Activated CD4-positive, alpha-beta T cell treated with anti-CD3 and anti-CD28 coated beads, Interleukin-2, amount 10 ng/mL, durations not matched to agents 24 days and 14 days (primary cell): ENCODE data around the gene ITPK1. TPM values are rescaled to one million over a fixed set of nuclear protein-coding genes. Genes with fewer than 3 reads are reported as not detected.

Experiments
- DNase-seq: peaks from one replicate; pipeline ENCODE4 v3.0.0; 2022
- H3K27ac Mint-ChIP-seq: one replicate; pipeline ENCODE4 v1.8.0; 2022; ENCODE audit warnings: mild to moderate bottlenecking, mixed read lengths
- H3K27me3 Mint-ChIP-seq: one replicate; pipeline ENCODE4 v1.8.0; 2022; ENCODE audit warnings: mixed read lengths
- H3K36me3 Mint-ChIP-seq: one replicate; pipeline ENCODE4 v1.8.0; 2022; ENCODE audit warnings: low read depth, mild to moderate bottlenecking, mixed read lengths
- H3K4me1 Mint-ChIP-seq: one replicate; pipeline ENCODE4 v1.8.0; 2021; ENCODE audit warnings: mixed read lengths
- H3K4me3 Mint-ChIP-seq: one replicate; pipeline ENCODE4 v1.8.0; 2022; ENCODE audit warnings: mild to moderate bottlenecking, moderate library complexity, mixed read lengths
- H3K9me3 Mint-ChIP-seq: one replicate; pipeline ENCODE4 v1.8.0; 2021; ENCODE audit warnings: mixed read lengths
- intact Hi-C: fragments of 100-400 bp; cut with micrococcal nuclease; formaldehyde crosslinking; loops from one replicate; pipeline ENCODE4 v1.15.1; 2023
- total RNA-seq: library from RNA; stranded (reverse); gene quantifications from 2 replicates; pipeline ENCODE4 v1.2.3, GENCODE V29; 2022

The ITPK1 gene
- total RNA-seq, 1 donor from 2014 or later: 71.0 TPM

GRCh38 chr14:93039649-93040315 lies 75.9 kb downstream of the ITPK1 start:
- no peaks in the 10 kb centered on the region for H3K27me3 Mint-ChIP-seq
- no peaks in the 10 kb centered on the region for H3K9me3 Mint-ChIP-seq
- H3K4me1 Mint-ChIP-seq: peaks cover 26% of the 10 kb centered on the region
- DNase-seq: no peak
- H3K4me3 Mint-ChIP-seq: no peak overlapping the region
- H3K27ac Mint-ChIP-seq: peak overlapping the region; percentile 11
- H3K36me3 Mint-ChIP-seq: no peaks in the 10 kb centered on the region
- intact Hi-C loops: no loop called here

- Mint-ChIP-seq H3K27ac (no peak overlapping the region), H3K36me3 (no peaks in the 10 kb centered on the region), H3K27me3 (no peaks in the 10 kb centered on the region), H3K4me1 (peaks cover 35% of the 10 kb centered on the region), H3K4me3 (no peak overlapping the region), H3K9me3 (no peaks in the 10 kb centered on the region)
- no peak for DNase-seq
- intact Hi-C loops: no loop called here
These were observed 78.4 kb downstream of the ITPK1 start for GRCh38 chr14:93037351-93037750.

- Mint-ChIP-seq H3K27ac (no peak overlapping the region), H3K4me3 (no peak overlapping the region), H3K9me3 (no peaks in the 10 kb centered on the region), H3K36me3 (no peaks in the 10 kb centered on the region), H3K27me3 (no peaks in the 10 kb centered on the region), H3K4me1 (peaks cover 35% of the 10 kb centered on the region)
- DNase-seq: no peak
- intact Hi-C loops: no loop called here
These were observed 78.9 kb downstream of the ITPK1 start for GRCh38 chr14:93036652-93037345.

DNA sequence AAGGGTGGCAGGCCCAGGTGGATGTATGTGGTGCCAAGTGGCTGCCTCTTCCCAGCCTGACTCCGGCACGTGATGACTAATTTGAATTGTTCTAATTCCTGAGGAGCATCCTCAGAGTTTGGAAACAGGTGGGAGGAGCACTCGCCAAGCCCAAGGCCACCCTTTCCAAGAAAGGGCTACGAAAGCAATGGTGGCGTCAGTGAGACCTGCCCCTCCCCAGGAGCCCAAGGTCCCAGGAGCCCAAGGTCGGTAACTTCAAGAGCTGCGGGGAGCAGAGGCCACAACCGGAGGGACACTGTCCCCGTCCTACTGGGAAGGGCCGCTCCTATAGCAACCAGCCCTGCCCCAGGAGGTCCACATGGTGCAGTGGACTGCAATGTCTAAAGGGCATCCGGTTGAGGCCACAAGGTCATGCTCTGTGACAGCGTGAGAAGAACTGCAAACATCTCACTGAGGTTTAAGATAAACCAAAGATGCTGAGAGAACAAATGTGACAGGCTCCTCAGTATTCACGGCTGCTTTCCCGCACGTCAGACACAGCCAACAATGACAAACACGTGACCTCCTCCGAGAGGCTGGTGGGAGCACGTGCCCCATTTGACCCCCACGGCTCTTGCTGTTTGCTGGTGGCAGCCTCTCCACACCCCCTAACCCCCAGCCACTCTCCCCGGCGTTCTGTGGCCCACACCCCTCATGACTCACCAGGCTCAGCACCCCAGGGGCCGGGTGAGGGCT lies 79.6 kb downstream of the ITPK1 start:
- peaks cover 33% of the 10 kb centered on the region for H3K4me1 Mint-ChIP-seq
- no peak overlapping the region for H3K27ac Mint-ChIP-seq
- no peak overlapping the region for H3K4me3 Mint-ChIP-seq
- intact Hi-C loops: no loop called here
- DNase-seq: no peak
- no peaks in the 10 kb centered on the region for H3K9me3 Mint-ChIP-seq
- H3K27me3 Mint-ChIP-seq: no peaks in the 10 kb centered on the region
- no peaks in the 10 kb centered on the region for H3K36me3 Mint-ChIP-seq

GRCh38 chr14:93035585-93035916 lies 80.2 kb downstream of the ITPK1 start:
- H3K27me3 Mint-ChIP-seq: no peaks in the 10 kb centered on the region
- intact Hi-C loops: no loop called here
- no peak overlapping the region for H3K27ac Mint-ChIP-seq
- H3K4me3 Mint-ChIP-seq: no peak overlapping the region
- peaks cover 28% of the 10 kb centered on the region for H3K4me1 Mint-ChIP-seq
- no peak for DNase-seq
- no peaks in the 10 kb centered on the region for H3K9me3 Mint-ChIP-seq
- no peaks in the 10 kb centered on the region for H3K36me3 Mint-ChIP-seq

DNA sequence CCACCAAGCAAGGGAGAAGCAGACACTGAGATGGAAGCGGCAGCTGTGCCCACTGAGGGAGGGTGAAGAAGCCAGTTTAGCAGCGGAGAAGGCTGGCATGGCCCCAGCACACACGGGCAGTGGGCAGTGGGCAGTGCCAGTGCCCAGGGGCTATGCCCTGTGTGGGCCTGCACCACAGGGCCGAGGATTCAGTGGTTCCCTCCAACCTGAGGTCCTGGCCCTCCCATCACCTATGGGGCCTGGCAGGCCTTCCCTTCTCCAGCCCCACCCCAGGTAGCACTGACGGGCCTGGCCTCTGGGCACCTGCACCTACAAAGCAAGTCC lies 81.1 kb downstream of the ITPK1 start:
- intact Hi-C loops: no loop called here
- H3K36me3 Mint-ChIP-seq: no peaks in the 10 kb centered on the region
- H3K4me1 Mint-ChIP-seq: peaks cover 23% of the 10 kb centered on the region
- H3K9me3 Mint-ChIP-seq: no peaks in the 10 kb centered on the region
- H3K27ac Mint-ChIP-seq: peak overlapping the region; percentile 60
- DNase-seq: no peak
- peak overlapping the region; percentile 61 for H3K4me3 Mint-ChIP-seq
- no peaks in the 10 kb centered on the region for H3K27me3 Mint-ChIP-seq

GRCh38 chr14:93033983-93034670 lies 81.6 kb downstream of the ITPK1 start:
- Mint-ChIP-seq H3K4me1 (peaks cover 19% of the 10 kb centered on the region), H3K9me3 (no peaks in the 10 kb centered on the region), H3K36me3 (no peaks in the 10 kb centered on the region), H3K27ac (peak overlapping the region; percentile 60), H3K27me3 (no peaks in the 10 kb centered on the region), H3K4me3 (peak overlapping the region; percentile 61)
- intact Hi-C loops: no loop called here
- peak; percentile 78 for DNase-seq

GRCh38 chr14:93033084-93033982 lies 82.4 kb downstream of the ITPK1 start:
- intact Hi-C loops: no loop called here
- H3K9me3 Mint-ChIP-seq: no peaks in the 10 kb centered on the region
- no peak for DNase-seq
- no peak overlapping the region for H3K4me3 Mint-ChIP-seq
- H3K4me1 Mint-ChIP-seq: peaks cover 17% of the 10 kb centered on the region
- H3K27me3 Mint-ChIP-seq: no peaks in the 10 kb centered on the region
- no peaks in the 10 kb centered on the region for H3K36me3 Mint-ChIP-seq
- peak overlapping the region; percentile 19 for H3K27ac Mint-ChIP-seq

- Mint-ChIP-seq H3K4me3 (no peak overlapping the region), H3K9me3 (no peaks in the 10 kb centered on the region), H3K27me3 (no peaks in the 10 kb centered on the region), H3K27ac (no peak overlapping the region), H3K36me3 (no peaks in the 10 kb centered on the region), H3K4me1 (peaks cover 17% of the 10 kb centered on the region)
- intact Hi-C loops: no loop called here
- DNase-seq: no peak
These were observed 83.2 kb downstream of the ITPK1 start for GRCh38 chr14:93032421-93032936.

- Mint-ChIP-seq H3K4me1 (peaks cover 17% of the 10 kb centered on the region), H3K36me3 (no peaks in the 10 kb centered on the region), H3K4me3 (no peak overlapping the region), H3K27ac (no peak overlapping the region), H3K9me3 (no peaks in the 10 kb centered on the region), H3K27me3 (no peaks in the 10 kb centered on the region)
- intact Hi-C loops: no loop called here
- no peak for DNase-seq
These were observed 84.0 kb downstream of the ITPK1 start for GRCh38 chr14:93031505-93032315.

DNA sequence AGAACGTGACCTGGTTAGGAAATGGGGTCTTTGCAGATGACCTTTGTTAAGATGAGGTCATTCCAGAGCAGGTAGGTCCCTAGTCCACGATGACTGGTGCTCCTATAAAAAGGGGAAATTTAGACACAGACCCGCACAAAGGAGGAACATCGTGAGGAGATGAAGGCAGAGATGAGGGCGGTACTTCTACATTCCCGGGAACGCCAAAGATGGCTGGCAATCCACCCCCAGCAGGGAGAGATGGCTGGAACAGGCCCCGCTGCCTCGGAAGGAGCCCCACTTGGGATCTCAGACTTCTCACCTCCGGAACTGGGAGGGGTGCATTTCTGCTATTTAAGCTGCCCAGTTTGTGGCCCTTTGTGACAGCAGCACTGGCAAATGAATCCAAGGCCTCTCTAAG lies 85.0 kb downstream of the ITPK1 start:
- Mint-ChIP-seq H3K27me3 (no peaks in the 10 kb centered on the region), H3K27ac (no peak overlapping the region), H3K4me1 (peaks cover 17% of the 10 kb centered on the region), H3K36me3 (no peaks in the 10 kb centered on the region), H3K4me3 (no peak overlapping the region), H3K9me3 (no peaks in the 10 kb centered on the region)
- intact Hi-C loops: no loop called here
- no peak for DNase-seq

- DNase-seq: no peak
- no peaks in the 10 kb centered on the region for H3K36me3 Mint-ChIP-seq
- no peaks in the 10 kb centered on the region for H3K27me3 Mint-ChIP-seq
- no peak overlapping the region for H3K4me3 Mint-ChIP-seq
- H3K4me1 Mint-ChIP-seq: peaks cover 23% of the 10 kb centered on the region
- H3K9me3 Mint-ChIP-seq: no peaks in the 10 kb centered on the region
- intact Hi-C loops: no loop called here
- peak overlapping the region; percentile 39 for H3K27ac Mint-ChIP-seq
These were observed 85.7 kb downstream of the ITPK1 start for GRCh38 chr14:93029911-93030508.
